ENCODE measurements around the gene CLTCL1.

CLTCL1 gene

DNA sequence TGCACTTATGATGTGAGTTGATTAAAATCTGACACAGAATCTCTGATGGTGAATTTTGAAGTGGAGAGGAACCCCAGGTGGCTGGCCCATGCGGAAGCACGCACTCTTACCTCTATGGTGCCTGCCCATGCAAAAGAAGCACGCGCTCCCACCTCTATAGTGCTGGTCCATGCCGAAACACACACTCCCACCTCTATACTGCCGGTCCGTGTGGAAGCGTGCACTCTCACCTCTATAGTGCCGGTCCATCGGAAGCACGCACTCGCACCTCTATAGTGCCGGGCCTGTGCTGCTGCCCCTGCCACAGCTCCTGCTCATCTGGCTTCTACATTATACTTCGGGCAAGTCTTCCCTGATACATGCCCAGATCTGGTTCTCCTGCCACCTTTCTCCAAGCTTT lies 76.2 kb downstream of the CLTCL1 start:
- TF ChIP-seq GABPA (IDR thresholded peaks at IDR 0.05; ENCODE audit: low read depth) (no peak), POLR2AphosphoS5 (IDR thresholded peaks at IDR 0.05; ENCODE audit: low read depth) (0 out of 2 replicates have a peak, but pooled peaks have one; percentile 8)
- no peaks in the 10 kb centered on the region for H3K27me3 ChIP-seq (ENCODE audit: insufficient read depth, poor library complexity, severe bottlenecking)
- H3K27ac ChIP-seq (replicated peaks): no peak overlapping the region

GRCh38 chr22:19214078-19214473 lies 77.4 kb downstream of the CLTCL1 start:
- Histone ChIP-seq H3K27ac (replicated peaks) (no peak overlapping the region), H3K27me3 (ENCODE audit: insufficient read depth, poor library complexity, severe bottlenecking) (no peaks in the 10 kb centered on the region), H3K4me3 (replicated peaks; ENCODE audit: insufficient read depth, low read length) (no peak overlapping the region)
- TF ChIP-seq, protein P1, sequence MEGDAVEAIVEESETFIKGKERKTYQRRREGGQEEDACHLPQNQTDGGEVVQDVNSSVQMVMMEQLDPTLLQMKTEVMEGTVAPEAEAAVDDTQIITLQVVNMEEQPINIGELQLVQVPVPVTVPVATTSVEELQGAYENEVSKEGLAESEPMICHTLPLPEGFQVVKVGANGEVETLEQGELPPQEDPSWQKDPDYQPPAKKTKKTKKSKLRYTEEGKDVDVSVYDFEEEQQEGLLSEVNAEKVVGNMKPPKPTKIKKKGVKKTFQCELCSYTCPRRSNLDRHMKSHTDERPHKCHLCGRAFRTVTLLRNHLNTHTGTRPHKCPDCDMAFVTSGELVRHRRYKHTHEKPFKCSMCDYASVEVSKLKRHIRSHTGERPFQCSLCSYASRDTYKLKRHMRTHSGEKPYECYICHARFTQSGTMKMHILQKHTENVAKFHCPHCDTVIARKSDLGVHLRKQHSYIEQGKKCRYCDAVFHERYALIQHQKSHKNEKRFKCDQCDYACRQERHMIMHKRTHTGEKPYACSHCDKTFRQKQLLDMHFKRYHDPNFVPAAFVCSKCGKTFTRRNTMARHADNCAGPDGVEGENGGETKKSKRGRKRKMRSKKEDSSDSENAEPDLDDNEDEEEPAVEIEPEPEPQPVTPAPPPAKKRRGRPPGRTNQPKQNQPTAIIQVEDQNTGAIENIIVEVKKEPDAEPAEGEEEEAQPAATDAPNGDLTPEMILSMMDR (IDR thresholded peaks at IDR 0.05; ENCODE audit: insufficient read depth, low read length): no peak
- TF ChIP-seq REST (IDR thresholded peaks at IDR 0.05; ENCODE audit: insufficient replicate concordance, low read depth): no peak
- no peak for DNase-seq (ENCODE audit: low read depth in 1 of 2, low spot score in 1 of 2)

More for the DNA sequence above, 76.2 kb downstream of the CLTCL1 start:
- no peak for DNase-seq (ENCODE audit: low read depth in 1 of 2, low spot score in 1 of 2)
- no peak overlapping the region for H3K4me3 ChIP-seq (replicated peaks; ENCODE audit: insufficient read depth, low read length)

GRCh38 chr22:19213442-19214077 lies 78.0 kb downstream of the CLTCL1 start:
- Histone ChIP-seq H3K27me3 (ENCODE audit: insufficient read depth, poor library complexity, severe bottlenecking) (no peaks in the 10 kb centered on the region), H3K4me3 (replicated peaks; ENCODE audit: insufficient read depth, low read length) (no peak overlapping the region), H3K27ac (replicated peaks) (no peak overlapping the region)
- TF ChIP-seq GABPA (IDR thresholded peaks at IDR 0.05; ENCODE audit: low read depth) (no peak), REST (IDR thresholded peaks at IDR 0.05; ENCODE audit: insufficient replicate concordance, low read depth) (no peak), POLR2AphosphoS5 (IDR thresholded peaks at IDR 0.05; ENCODE audit: low read depth) (no peak), SPI1 (IDR thresholded peaks at IDR 0.05; ENCODE audit: borderline replicate concordance, low read depth) (no peak)
- TF ChIP-seq, protein P1 (IDR thresholded peaks at IDR 0.05; ENCODE audit: insufficient read depth, low read length): no peak
- DNase-seq (ENCODE audit: low read depth in 1 of 2, low spot score in 1 of 2): no peak

- Histone ChIP-seq H3K27me3 (ENCODE audit: insufficient read depth, poor library complexity, severe bottlenecking) (no peaks in the 10 kb centered on the region), H3K27ac (replicated peaks) (no peak overlapping the region), H3K4me3 (replicated peaks; ENCODE audit: insufficient read depth, low read length) (no peak overlapping the region)
- TF ChIP-seq GABPA (IDR thresholded peaks at IDR 0.05; ENCODE audit: low read depth) (no peak), POLR2AphosphoS5 (IDR thresholded peaks at IDR 0.05; ENCODE audit: low read depth) (no peak), REST (IDR thresholded peaks at IDR 0.05; ENCODE audit: insufficient replicate concordance, low read depth) (no peak), SPI1 (IDR thresholded peaks at IDR 0.05; ENCODE audit: borderline replicate concordance, low read depth) (no peak)
- TF ChIP-seq, protein P1 (IDR thresholded peaks at IDR 0.05; ENCODE audit: insufficient read depth, low read length): no peak
- DNase-seq (ENCODE audit: low read depth in 1 of 2, low spot score in 1 of 2): no peak
Observed at GRCh38 chr22:19213001-19213400, 78.5 kb downstream of the CLTCL1 start.
